Vagina (tissue), 2 donors: ENCODE measurements around the gene PTRH1. TPM values are rescaled to one million over a fixed set of nuclear protein-coding genes. Genes with fewer than 3 reads are reported as not detected.

Experiments
- DNase-seq, 2 donors: peaks; one replicate each; pipeline ENCODE4 v3.0.0-alpha.2; 2017; ENCODE audit errors: extremely low spot score in 2 of 2
- H3K27ac ChIP-seq: fragments of 200-600 bp; sonication (generic); one replicate; pipeline ENCODE4 v1.5.1; 2019
- H3K27me3 ChIP-seq: fragments of 200-600 bp; sonication (generic); one replicate; pipeline ENCODE4 v1.5.1; 2019
- H3K36me3 ChIP-seq, 2 donors: fragments of 200-600 bp; sonication (generic); one replicate each; pipeline ENCODE4 v1.5.1; 2017 to 2019
- H3K4me1 ChIP-seq: fragments of 200-600 bp; sonication (generic); one replicate; pipeline ENCODE4 v1.5.1; 2019
- H3K4me3 ChIP-seq, 2 donors: fragments of 200-600 bp; sonication (generic); 1 replicate in 1 of 2; 2 replicates in 1 of 2; pipeline ENCODE4 v1.5.1; 2016 to 2019
- H3K9me3 ChIP-seq: fragments of 200-600 bp; sonication (generic); one replicate; pipeline ENCODE4 v1.5.1; 2019
- POLR2A ChIP-seq, 2 donors: fragments of 450-650 bp; IDR thresholded peaks; one replicate each; pipeline ENCODE4 v1.6.1; 2017; ENCODE audit warnings: antibody characterized with exemption in 2 of 2, mild to moderate bottlenecking in 2 of 2, moderate library complexity in 2 of 2
- POLR2AphosphoS5 ChIP-seq, 2 donors: sonication (generic); formaldehyde crosslinking; IDR thresholded peaks; one replicate each; pipeline ENCODE4 v1.9.0; 2017; ENCODE audit warnings: antibody characterized with exemption in 2 of 2, mild to moderate bottlenecking in 2 of 2, low read depth in 1 of 2; ENCODE audit not compliant: insufficient read depth in 1 of 2
- intact Hi-C: fragments of 100-400 bp; cut with DNase I; formaldehyde crosslinking; loops from one replicate; pipeline ENCODE4 v1.15.1; 2023
- total RNA-seq: library from RNA; depleted of rRNA; stranded (reverse); fragments of >200 nt; gene quantifications from one replicate; pipeline ENCODE4 v1.2.3, GENCODE V29; 2016
- TF ChIP-seq, protein P1 (sequence below), 3 experiments: fragments of 450-650 bp in 2 of 3; fragments of 200-600 bp in 1 of 3; sonication (generic) in 1 of 3; IDR thresholded peaks; one replicate each; pipeline ENCODE4 v1.5.1; 2017 to 2019; ENCODE audit warnings: antibody characterized with exemption in 3 of 3, mild to moderate bottlenecking in 2 of 3, moderate library complexity in 2 of 3

PTRH1 gene
- total RNA-seq, 1 donor from 2014 or later, result 2.2 TPM

DNA sequence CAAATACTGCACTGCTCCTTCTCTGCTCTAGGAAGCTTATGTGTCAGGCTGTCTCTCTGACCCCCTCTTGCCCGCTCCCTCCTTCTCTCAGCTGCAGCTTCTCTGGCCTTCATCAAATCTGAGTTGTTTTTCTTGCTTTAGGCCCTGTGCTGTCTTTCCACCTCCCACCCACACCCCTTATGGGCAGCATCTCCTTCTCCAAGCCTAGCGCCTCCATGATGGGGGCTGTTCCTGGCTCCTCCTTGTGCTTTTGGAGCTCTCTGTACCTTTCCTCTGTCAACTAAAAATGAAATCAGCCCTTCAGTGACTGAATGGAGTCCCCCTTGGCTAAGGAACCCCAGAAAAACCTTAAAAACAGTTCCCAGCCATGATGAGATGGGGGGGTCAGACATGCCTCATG, 15.3 kb downstream of the PTRH1 start:
- TF ChIP-seq POLR2A (IDR thresholded peaks at IDR 0.05) (no peak), POLR2AphosphoS5 (IDR thresholded peaks at IDR 0.05; ENCODE audit: insufficient read depth in 1 of 2, low read depth in 1 of 2) (no peak)
- TF ChIP-seq, protein P1, sequence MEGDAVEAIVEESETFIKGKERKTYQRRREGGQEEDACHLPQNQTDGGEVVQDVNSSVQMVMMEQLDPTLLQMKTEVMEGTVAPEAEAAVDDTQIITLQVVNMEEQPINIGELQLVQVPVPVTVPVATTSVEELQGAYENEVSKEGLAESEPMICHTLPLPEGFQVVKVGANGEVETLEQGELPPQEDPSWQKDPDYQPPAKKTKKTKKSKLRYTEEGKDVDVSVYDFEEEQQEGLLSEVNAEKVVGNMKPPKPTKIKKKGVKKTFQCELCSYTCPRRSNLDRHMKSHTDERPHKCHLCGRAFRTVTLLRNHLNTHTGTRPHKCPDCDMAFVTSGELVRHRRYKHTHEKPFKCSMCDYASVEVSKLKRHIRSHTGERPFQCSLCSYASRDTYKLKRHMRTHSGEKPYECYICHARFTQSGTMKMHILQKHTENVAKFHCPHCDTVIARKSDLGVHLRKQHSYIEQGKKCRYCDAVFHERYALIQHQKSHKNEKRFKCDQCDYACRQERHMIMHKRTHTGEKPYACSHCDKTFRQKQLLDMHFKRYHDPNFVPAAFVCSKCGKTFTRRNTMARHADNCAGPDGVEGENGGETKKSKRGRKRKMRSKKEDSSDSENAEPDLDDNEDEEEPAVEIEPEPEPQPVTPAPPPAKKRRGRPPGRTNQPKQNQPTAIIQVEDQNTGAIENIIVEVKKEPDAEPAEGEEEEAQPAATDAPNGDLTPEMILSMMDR (IDR thresholded peaks at IDR 0.05), result no peak
- Histone ChIP-seq H3K27ac (peak overlapping the region; percentile 87), H3K4me3 (no peak overlapping the region), H3K36me3 (no peaks in the 10 kb centered on the region), H3K4me1 (peaks cover 9% of the 10 kb centered on the region), H3K27me3 (no peaks in the 10 kb centered on the region), H3K9me3 (no peaks in the 10 kb centered on the region)
- intact Hi-C loops, result no loop called here
- no peak for DNase-seq

DNA sequence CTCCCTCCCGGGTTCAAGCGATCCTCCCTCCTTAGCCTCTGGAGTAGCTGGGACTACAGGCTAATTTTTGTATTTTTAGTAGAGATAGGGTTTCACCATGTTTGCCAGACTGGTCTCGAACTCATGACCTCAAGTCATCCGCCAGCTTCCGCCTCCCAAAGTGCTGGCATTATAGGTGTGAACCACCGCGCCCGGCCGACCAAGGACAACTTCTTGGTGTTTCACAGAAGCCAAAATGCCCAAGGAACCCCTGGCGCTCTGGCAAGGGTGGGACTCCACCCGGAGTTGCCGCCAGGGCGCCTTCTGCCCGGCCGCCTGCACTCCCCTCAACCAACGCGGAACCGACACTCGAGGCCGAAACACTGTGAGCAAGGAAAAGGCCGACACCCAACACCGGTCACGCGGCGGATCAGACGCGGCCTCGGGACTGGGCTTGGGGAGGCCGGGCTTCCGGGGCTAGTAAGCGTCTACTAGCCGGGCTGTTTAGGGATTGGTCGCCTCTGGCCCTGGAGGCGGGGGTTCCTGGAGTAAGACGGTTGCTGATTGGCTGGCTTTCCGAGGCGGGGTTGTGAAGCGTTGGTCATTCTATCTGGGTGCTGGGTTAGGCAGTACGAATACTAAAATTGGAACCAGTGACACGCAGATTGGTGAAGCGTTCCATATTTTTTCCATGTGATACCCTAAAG, 16.3 kb downstream of the PTRH1 start:
- Histone ChIP-seq H3K36me3 (no peaks in the 10 kb centered on the region), H3K4me1 (peaks cover 9% of the 10 kb centered on the region), H3K9me3 (no peaks in the 10 kb centered on the region), H3K27me3 (no peaks in the 10 kb centered on the region), H3K27ac (peak overlapping the region; percentile 87), H3K4me3 (peak overlapping the region; percentile 17 to 26)
- peak in 1 of 2 donors; percentile 99 for DNase-seq
- intact Hi-C loops, result no loop called here
- TF ChIP-seq, protein P1 (IDR thresholded peaks at IDR 0.05), result peak in 2 of 3 experiments; percentile 24 to 26
- TF ChIP-seq POLR2A (IDR thresholded peaks at IDR 0.05) (peak in 1 of 2 donors; percentile 57), POLR2AphosphoS5 (IDR thresholded peaks at IDR 0.05; ENCODE audit: insufficient read depth in 1 of 2, low read depth in 1 of 2) (peak; percentile 91 to 96)

DNA sequence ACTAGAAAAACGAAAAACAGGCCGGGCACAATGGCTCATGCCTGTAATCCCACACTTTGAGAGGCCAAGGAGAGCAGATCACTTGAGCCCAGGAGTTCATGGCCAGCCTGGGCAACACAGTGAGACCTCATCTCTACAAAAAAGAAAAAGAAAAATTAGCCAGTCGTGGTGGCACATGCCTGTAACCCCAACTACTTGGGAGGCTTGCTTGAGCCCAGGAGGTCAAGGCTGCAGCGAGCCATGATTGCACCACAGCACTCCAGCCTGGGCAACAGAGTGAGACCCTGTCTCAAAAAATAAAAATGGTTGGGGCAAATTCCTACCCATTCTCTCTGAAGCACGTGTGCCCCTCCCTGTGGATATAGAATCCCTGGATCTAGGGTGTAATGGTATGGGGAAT, 17.1 kb downstream of the PTRH1 start:
- TF ChIP-seq, protein P1 (IDR thresholded peaks at IDR 0.05), result no peak
- TF ChIP-seq POLR2A (IDR thresholded peaks at IDR 0.05) (no peak), POLR2AphosphoS5 (IDR thresholded peaks at IDR 0.05; ENCODE audit: insufficient read depth in 1 of 2, low read depth in 1 of 2) (no peak)

DNA sequence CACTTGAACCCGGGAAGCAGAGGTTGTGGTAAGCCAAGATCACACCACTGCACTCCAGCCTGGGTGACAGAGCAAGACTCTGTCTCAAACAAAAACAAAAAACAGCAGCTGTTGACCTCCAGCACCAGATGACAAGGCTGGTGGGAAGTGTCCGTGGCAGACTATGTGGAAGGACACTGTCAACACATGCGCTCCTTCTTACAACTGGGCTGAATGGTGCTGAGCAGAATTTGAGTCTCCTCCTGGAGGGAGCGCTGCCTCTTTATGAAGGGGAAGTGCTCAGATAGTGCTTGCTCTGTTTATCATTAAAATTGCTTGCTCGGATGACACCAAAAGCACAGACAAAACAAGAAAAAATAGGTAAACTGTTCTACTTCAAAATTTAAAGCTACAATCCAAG, 17.9 kb downstream of the PTRH1 start:
- Histone ChIP-seq H3K4me1 (peaks cover 9% of the 10 kb centered on the region), H3K9me3 (no peaks in the 10 kb centered on the region), H3K36me3 (no peaks in the 10 kb centered on the region), H3K4me3 (no peak overlapping the region), H3K27ac (peak overlapping the region; percentile 87), H3K27me3 (no peaks in the 10 kb centered on the region)
- intact Hi-C loops, result loop anchor here (2.0 kb wide), 1 partner anchor 35 kb away; no protein-coding TSS in a partner anchor
- TF ChIP-seq POLR2AphosphoS5 (IDR thresholded peaks at IDR 0.05; ENCODE audit: insufficient read depth in 1 of 2, low read depth in 1 of 2), result no peak
- TF ChIP-seq, protein P1 (IDR thresholded peaks at IDR 0.05), result no peak
- no peak for TF ChIP-seq POLR2A (IDR thresholded peaks at IDR 0.05)
- DNase-seq, result no peak

More for the DNA sequence above, 17.1 kb downstream of the PTRH1 start:
- H3K27ac ChIP-seq, result peak overlapping the region; percentile 87
- no peaks in the 10 kb centered on the region for H3K9me3 ChIP-seq
- no peaks in the 10 kb centered on the region for H3K27me3 ChIP-seq
- DNase-seq, result no peak
- intact Hi-C loops, result no loop called here
- H3K4me3 ChIP-seq, result no peak overlapping the region
- H3K4me1 ChIP-seq, result peaks cover 9% of the 10 kb centered on the region
- H3K36me3 ChIP-seq, result no peaks in the 10 kb centered on the region
